NCI-H82 treated with DMSO at 0.1 percent for 48 hours (cell line): ENCODE data around the gene LTBP1.
"Not testable (repeated sequence)": the region's sequence is repeated elsewhere in the genome, so short reads cannot be mapped to it uniquely, and the experiment has no call there.

Source experiments
- DNase-seq: peaks from one replicate; lab custom pipeline; 2025; ENCODE audit not compliant: unreplicated experiment; lab: John Stamatoyannopoulos, UW

LTBP1 gene

DNA sequence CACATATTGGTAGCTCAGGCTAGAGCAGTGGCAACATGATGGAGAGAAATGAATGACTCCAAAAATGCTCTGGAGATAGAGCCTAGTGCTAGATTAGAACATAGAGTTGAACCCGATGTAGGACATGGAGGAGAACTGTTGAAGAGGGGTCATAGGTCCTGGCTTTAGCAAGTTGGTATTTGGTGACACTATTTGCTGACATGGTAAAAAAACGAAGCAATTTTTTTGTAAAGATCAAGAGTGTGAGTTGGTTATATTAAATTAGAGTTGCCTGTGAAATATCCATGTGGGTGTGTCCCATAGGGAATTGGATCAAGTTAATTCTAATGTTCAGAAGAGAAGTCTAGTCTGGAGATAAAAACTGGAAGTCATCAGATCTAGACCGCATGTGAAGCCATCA, 386.7 kb downstream of the LTBP1 start:
- DNase-seq, result no peak

DNA sequence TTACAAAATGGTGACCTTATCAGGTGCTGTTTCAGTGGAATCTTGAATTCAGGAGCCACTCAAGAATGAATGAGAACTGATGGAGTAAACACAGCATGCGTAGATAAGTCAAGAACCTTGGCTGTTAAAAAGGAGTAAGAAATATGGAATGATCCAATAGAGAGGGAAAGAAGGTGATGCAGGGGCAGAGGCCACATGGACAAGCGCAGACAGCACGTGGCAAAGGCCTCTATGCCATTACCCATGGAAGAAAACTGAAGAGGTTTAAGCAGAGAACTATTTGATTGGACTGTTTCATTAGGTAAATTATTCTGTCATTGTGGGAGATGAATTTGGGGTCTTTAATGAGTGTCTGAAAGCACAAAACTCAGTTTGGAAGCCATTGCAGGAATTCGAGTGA, 387.3 kb downstream of the LTBP1 start:
- DNase-seq, result no peak

DNA sequence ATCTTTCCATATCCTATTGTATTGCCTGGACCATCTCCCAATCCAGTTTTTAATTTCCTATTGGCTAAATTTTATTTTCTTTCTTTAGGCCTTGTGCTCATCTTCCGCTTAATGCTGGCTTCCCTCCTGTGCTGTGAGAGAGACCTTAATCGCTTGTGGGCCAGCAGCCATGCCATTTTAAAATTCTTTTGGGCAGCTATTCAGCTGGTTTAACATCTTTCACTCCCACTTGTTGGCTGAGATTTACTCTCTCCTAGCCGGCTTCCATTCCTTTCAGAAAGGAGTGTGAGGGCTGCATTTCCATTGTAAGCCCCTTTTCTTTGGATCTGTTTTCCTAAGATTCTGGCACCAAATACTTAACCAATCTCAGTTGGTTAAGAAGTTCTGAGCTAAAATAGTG, 388.8 kb downstream of the LTBP1 start:
- DNase-seq, result no peak

DNA sequence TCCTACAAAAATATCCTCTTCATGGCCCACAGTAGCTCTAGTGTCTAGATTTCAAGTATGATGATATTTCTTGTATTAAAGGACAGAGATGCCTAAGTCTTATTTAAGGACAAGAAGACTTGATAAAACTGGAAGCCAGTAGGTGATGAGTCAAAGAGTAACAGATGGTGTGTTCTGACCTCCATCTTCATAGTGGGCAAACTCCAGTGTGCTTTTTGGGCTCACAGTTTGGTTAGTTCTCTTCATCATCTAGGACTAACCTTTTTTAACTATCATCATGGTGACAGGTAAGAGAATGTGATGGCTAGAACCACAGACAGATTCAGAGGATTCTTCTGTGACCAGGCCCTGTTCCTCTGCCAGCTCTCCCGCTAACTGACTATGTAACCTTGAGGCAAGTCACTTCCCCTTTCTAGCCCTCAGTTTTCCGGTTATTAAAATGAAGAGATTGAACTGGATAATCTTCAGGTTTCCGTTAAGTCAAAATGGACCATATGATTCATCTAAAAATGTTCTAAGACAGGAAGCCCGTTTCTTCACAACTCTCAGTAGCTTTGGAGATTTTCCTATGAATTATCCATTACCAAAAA, 389.4 kb downstream of the LTBP1 start:
- no peak for DNase-seq

GRCh38 chr2:33337385-33337960, 390.7 kb downstream of the LTBP1 start:
- no peak for DNase-seq

DNA sequence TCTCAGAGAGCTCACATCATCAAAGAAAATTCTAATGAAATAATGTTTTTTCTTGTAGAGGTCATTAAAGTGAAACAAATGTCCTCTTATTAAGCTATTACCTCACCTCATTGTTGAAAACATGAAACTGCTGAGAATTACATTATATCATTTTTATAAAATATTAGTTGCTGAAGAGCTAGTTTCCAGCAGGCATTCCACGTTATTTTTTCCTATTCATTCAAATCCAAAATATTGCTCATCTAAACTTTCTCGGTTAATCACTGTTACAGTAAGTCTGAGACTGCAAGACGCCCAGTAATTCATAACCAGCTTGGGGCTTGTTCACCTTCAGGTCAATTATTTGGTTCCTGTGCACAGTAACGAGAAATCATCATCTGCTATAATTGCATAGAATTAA, 391.2 kb downstream of the LTBP1 start:
- DNase-seq, result no peak

DNA sequence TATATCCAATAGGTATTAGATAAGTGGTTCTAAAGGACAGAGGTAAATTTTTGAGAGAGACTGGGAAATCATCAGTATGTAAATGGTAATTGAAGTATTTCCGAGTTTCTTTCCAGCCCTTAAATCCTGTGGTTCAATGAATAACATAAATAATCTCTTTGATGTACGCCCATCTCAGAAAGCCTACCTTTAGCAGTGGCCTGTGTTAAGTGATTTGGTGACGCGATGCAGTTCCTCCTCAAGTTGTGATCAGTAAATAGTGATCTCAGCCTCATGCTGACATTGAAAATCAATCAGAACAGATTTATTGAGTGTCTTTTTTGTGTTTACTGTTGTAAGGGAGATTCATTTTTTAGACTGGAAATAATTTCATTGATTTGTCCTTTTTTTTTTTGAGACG, 392.5 kb downstream of the LTBP1 start:
- DNase-seq, result no peak

GRCh38 chr2:33340280-33340679, 393.5 kb downstream of the LTBP1 start:
- no peak for DNase-seq

DNA sequence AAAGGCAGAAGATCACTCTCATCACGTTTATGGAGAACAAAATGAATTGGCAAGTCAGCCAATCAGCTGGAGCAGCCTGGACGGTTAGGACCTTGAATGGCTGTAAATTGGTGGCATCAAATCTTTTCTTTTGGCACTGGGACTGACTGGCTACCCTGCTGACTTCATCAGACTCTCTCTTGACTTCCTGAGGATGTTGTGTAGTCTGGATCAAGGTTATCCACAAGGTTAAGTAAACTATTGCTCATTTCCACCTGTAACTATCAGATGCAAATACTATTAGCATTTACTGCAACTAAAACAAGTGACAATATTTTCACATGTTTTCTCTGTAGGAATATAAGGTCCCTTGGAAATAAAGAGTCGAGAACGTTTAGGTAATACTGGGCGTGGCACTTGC, 395.4 kb downstream of the LTBP1 start:
- DNase-seq, result no peak

DNA sequence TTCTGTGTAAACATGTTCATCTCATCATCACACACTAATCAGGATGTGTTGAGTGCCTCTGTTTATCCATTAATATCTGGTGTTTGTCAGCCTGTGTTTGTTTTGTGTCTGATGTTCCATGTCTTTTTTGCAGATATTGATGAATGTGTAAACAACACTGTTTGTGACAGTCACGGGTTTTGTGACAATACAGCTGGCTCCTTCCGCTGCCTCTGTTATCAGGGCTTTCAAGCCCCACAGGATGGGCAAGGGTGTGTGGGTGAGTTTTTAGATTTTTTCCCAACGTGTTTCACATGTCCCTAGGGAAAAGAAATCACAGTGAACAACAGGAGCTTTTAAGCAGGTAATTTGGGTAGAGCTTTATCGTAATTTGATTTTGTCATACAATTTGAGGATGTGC, 396.0 kb downstream of the LTBP1 start:
- no peak for DNase-seq

DNA sequence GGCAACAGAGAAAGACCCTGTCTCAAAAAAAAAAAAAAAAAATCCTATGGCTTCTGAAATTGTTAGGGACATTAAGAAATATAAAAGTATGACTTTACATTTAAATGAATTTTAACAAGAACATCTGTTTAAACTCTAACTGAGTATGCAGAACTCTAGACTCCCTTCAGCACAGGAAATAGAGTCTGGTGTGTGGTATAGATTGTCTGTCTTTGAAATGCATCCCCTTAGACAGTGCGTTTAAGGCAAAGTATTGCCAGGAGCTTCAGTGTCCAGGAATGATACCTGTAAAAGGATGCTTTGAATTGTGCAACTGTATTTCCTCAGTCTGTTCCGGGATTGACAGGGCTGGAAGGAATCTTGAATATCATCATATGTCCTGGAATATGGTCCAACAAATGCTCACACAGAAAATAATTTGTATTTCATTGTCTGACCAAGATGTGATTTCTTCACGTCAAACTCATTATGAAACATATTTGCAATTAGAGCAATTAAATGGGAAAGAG, 396.7 kb downstream of the LTBP1 start:
- DNase-seq, result no peak

DNA sequence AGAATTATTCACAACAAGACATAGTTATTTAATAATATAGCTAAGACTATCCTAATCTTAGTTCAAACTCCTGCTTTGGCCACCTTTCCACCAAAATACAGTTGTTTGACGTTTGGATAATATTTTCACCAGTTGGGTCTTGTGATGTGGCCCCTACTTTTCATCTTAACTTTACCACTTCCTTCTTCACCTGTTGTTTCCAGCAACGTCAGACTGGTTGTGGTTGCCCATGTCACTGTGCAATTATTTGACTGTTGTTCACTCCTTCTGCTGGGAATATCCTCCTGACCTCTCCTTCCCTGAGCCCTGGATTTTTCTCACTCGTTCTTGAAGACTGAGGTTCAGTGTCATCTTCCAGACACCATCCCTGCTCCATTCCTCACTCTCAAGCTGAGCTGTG, 397.5 kb downstream of the LTBP1 start:
- no peak for DNase-seq

DNA sequence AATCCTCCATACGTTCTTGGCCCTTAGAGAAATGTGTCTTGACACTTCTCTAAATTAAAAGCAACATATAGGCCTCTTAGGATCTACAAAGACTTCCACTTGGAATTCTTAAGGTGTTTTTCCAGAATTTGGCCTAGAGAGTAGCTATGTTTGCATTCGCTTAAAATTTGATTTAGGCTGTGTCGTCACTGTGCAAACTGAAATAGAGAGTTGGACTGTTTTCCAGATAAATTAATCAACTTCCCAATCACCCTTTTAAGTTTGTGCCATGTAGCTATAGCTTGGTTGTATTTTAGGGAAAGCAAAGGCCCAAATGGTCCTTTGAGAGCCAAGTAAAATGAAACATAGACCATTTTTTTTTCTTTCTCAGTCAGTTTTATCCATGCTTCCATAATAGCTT, 401.1 kb downstream of the LTBP1 start:
- DNase-seq, result no peak

- no peak for DNase-seq
Observed at GRCh38 chr2:33350632-33351031, 403.9 kb downstream of the LTBP1 start.

DNA sequence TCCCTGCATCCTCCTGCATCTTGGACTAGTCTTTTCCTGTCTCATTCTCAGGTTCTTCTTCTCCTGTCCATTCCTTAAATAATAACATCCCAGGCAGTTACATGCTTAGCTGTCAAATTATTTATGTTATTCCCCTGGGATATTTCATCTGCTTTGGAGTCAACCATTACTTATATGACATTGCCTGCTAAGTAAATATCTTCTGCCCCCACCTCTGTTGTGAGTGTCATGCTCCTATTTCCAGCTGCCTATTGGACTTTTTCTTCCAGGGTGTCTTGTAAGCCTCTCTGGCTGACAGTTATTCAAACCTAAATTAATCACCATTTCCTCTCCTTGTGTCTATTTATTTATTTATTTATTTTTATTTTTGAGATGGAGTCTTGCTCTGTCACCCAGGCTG, 405.0 kb downstream of the LTBP1 start:
- DNase-seq, result no peak

- DNase-seq, result no peak
Observed at GRCh38 chr2:33354981-33355380, 408.2 kb downstream of the LTBP1 start.

- no peak for DNase-seq
Observed at GRCh38 chr2:33358878-33359277, 412.1 kb downstream of the LTBP1 start.

DNA sequence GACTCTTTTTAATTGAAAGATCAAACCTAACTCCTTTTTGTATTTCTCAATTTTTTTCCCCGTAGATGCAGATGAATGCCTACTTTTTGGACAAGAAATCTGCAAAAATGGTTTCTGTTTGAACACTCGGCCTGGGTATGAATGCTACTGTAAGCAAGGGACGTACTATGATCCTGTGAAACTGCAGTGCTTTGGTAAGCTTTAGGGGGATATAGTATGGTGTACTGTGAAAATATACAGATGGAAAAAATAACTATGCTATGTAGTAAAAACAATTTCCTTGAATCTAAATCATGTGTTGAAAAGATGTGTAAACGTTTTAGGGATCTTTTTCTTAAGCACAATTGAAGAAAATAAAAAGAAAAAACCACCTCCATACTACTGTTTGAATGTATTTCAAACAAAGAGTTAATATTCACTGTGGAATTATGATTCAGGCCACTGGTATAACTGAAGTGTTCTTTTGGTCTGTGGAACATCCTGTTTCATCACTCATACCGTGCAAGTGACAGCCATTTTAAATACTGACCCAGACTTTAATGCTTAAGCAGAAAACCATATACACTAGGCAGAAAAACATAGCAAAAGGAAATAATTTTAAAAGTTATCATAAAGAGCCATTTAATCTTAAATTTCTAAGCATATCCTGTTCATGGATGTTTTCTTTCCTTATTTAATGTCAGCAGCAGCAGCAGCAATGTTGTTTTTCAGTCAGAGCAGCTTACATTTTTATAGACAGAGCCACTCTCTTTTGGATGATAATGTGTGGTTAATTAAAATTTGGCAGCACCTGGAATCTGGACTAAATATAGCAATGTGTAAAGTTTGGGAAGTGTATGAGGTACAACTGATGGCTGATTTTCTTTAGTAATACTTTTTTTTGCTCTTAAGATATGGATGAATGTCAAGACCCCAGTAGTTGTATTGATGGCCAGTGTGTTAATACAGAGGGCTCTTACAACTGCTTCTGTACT, 416.9 kb downstream of the LTBP1 start:
- no peak for DNase-seq

GRCh38 chr2:33365264-33365970, 418.7 kb downstream of the LTBP1 start:
- DNase-seq, result no peak

GRCh38 chr2:33366473-33366872, 419.7 kb downstream of the LTBP1 start:
- no peak for DNase-seq

GRCh38 chr2:33368524-33368923, 421.8 kb downstream of the LTBP1 start:
- DNase-seq, result not testable (repeated sequence)
